ENCODE data around the gene PDCD1. TPM values are rescaled to one million over a fixed set of nuclear protein-coding genes. Genes with fewer than 3 reads are reported as not detected.

PDCD1 gene
- total RNA-seq, 1 experiment from 2014 or later, result not detected

GRCh38 chr2:241865957-241866789, 7.5 kb upstream of the PDCD1 start:
- DNase-seq (ENCODE audit: low read depth), result peak; percentile 39

- no peak for DNase-seq (ENCODE audit: low read depth)
Measured at GRCh38 chr2:241865416-241865956, 6.8 kb upstream of the PDCD1 start.

- DNase-seq (ENCODE audit: low read depth), result no peak
Measured at GRCh38 chr2:241864850-241865213, 6.1 kb upstream of the PDCD1 start.

GRCh38 chr2:241864168-241864849, 5.6 kb upstream of the PDCD1 start:
- DNase-seq (ENCODE audit: low read depth), result no peak

GRCh38 chr2:241863536-241863954, 4.9 kb upstream of the PDCD1 start:
- peak; percentile 60 for DNase-seq (ENCODE audit: low read depth)

- DNase-seq (ENCODE audit: low read depth), result peak; percentile 25
Measured at GRCh38 chr2:241862775-241863535, 4.3 kb upstream of the PDCD1 start.

GRCh38 chr2:241862093-241862492, 3.4 kb upstream of the PDCD1 start:
- no peak for DNase-seq (ENCODE audit: low read depth)

GRCh38 chr2:241861264-241861663, 2.6 kb upstream of the PDCD1 start:
- no peak for DNase-seq (ENCODE audit: low read depth)

GRCh38 chr2:241860184-241861078, 1.7 kb upstream of the PDCD1 start:
- no peak for DNase-seq (ENCODE audit: low read depth)

- no peak for DNase-seq (ENCODE audit: low read depth)
Measured at GRCh38 chr2:241859436-241860183, 916 bp upstream of the PDCD1 start.

GRCh38 chr2:241859017-241859435, 332 bp upstream of the PDCD1 start:
- DNase-seq (ENCODE audit: low read depth), result no peak

- no peak for DNase-seq (ENCODE audit: low read depth)
Measured at GRCh38 chr2:241857572-241858121, 1.0 kb downstream of the PDCD1 start.

GRCh38 chr2:241857041-241857541, 1.6 kb downstream of the PDCD1 start:
- DNase-seq (ENCODE audit: low read depth), result no peak

GRCh38 chr2:241855888-241856422, 2.7 kb downstream of the PDCD1 start:
- no peak for DNase-seq (ENCODE audit: low read depth)

GRCh38 chr2:241855245-241855887, 3.3 kb downstream of the PDCD1 start:
- no peak for DNase-seq (ENCODE audit: low read depth)

- no peak for DNase-seq (ENCODE audit: low read depth)
Measured at GRCh38 chr2:241854342-241855244, 4.1 kb downstream of the PDCD1 start.

GRCh38 chr2:241853651-241854341, 4.9 kb downstream of the PDCD1 start:
- DNase-seq (ENCODE audit: low read depth), result peak; percentile 67

Measured in Daoy (cell line).